Measurements from ENCODE around the gene GSS.

GRCh38 chr20:34984756-34985261 is 29.2 kb upstream of the GSS start:
- TF ChIP-seq, protein P1, sequence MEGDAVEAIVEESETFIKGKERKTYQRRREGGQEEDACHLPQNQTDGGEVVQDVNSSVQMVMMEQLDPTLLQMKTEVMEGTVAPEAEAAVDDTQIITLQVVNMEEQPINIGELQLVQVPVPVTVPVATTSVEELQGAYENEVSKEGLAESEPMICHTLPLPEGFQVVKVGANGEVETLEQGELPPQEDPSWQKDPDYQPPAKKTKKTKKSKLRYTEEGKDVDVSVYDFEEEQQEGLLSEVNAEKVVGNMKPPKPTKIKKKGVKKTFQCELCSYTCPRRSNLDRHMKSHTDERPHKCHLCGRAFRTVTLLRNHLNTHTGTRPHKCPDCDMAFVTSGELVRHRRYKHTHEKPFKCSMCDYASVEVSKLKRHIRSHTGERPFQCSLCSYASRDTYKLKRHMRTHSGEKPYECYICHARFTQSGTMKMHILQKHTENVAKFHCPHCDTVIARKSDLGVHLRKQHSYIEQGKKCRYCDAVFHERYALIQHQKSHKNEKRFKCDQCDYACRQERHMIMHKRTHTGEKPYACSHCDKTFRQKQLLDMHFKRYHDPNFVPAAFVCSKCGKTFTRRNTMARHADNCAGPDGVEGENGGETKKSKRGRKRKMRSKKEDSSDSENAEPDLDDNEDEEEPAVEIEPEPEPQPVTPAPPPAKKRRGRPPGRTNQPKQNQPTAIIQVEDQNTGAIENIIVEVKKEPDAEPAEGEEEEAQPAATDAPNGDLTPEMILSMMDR (conservative IDR thresholded peaks at IDR 0.05 in 1 of 2, IDR thresholded peaks at IDR 0.05 in 1 of 2; ENCODE audit: low read depth in 1 of 2, low read length in 2 of 2) = no peak
- TF ChIP-seq EZH2 (IDR thresholded peaks at IDR 0.05; ENCODE audit: low read length, missing control alignments) = no peak
